BE2C (cell line): ENCODE results near the gene NCS1.

Source experiments
- DNase-seq: peaks from one replicate; pipeline ENCODE4 v3.0.0-alpha.2; 2020
- H3K27me3 ChIP-seq: fragments of 250-450 bp; sonication (Bioruptor Pico); 2 replicates; pipeline ENCODE4 v1.5.1; 2020; ENCODE audit warnings: mild to moderate bottlenecking
- H3K36me3 ChIP-seq: fragments of 250-450 bp; sonication (Bioruptor Pico); 2 replicates; pipeline ENCODE4 v1.5.1; 2020; ENCODE audit warnings: mild to moderate bottlenecking
- H3K4me1 ChIP-seq: fragments of 250-450 bp; sonication (Bioruptor Pico); 2 replicates; pipeline ENCODE4 v1.5.1; 2020
- H3K4me3 ChIP-seq: 2 replicates; pipeline ENCODE4 v1.5.1; 2011; ENCODE audit warnings: low read depth, low read length
- H3K9me3 ChIP-seq: fragments of 250-450 bp; sonication (Bioruptor Pico); 2 replicates; pipeline ENCODE4 v1.5.1; 2020
- TF ChIP-seq, protein P1 (sequence below): IDR thresholded peaks from 2 replicates; pipeline ENCODE4 v1.5.1; 2012; ENCODE audit warnings: mild to moderate bottlenecking, low read depth, low read length

Gene NCS1

DNA sequence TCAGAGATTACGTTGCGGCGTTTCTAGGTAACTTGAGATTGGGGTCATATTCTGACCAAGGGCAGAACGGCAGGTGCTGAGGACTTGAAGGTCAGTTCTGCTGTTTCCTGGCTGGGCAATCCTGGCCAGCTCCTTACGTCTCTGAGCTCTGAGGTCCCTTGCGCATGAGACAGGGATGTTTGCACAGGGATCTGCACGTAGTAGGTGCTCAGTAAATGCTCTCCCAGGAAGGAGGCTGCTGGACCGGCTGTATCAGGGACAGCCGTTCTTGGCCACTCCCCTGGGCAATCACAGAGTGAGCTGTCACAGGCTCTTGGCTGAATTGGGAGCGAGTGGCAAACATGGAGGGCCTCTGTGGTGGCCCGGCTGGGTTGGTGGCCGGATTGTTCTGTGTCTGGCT lies 8.3 kb downstream of the NCS1 start:
- peaks cover 55% of the 10 kb centered on the region for H3K36me3 ChIP-seq
- no peak for DNase-seq

GRCh38 chr9:130181678-130182380 lies 9.6 kb downstream of the NCS1 start:
- Histone ChIP-seq H3K27me3 (no peaks in the 10 kb centered on the region), H3K9me3 (no peaks in the 10 kb centered on the region), H3K4me3 (no peak overlapping the region), H3K4me1 (peaks cover 28% of the 10 kb centered on the region), H3K36me3 (peaks cover 41% of the 10 kb centered on the region)
- TF ChIP-seq, protein P1, sequence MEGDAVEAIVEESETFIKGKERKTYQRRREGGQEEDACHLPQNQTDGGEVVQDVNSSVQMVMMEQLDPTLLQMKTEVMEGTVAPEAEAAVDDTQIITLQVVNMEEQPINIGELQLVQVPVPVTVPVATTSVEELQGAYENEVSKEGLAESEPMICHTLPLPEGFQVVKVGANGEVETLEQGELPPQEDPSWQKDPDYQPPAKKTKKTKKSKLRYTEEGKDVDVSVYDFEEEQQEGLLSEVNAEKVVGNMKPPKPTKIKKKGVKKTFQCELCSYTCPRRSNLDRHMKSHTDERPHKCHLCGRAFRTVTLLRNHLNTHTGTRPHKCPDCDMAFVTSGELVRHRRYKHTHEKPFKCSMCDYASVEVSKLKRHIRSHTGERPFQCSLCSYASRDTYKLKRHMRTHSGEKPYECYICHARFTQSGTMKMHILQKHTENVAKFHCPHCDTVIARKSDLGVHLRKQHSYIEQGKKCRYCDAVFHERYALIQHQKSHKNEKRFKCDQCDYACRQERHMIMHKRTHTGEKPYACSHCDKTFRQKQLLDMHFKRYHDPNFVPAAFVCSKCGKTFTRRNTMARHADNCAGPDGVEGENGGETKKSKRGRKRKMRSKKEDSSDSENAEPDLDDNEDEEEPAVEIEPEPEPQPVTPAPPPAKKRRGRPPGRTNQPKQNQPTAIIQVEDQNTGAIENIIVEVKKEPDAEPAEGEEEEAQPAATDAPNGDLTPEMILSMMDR, result no peak
- no peak for DNase-seq

More for the DNA sequence above, 8.3 kb downstream of the NCS1 start:
- Histone ChIP-seq H3K9me3 (no peaks in the 10 kb centered on the region), H3K27me3 (no peaks in the 10 kb centered on the region), H3K4me1 (peaks cover 16% of the 10 kb centered on the region), H3K4me3 (no peak overlapping the region)
- TF ChIP-seq, protein P1, result no peak

DNA sequence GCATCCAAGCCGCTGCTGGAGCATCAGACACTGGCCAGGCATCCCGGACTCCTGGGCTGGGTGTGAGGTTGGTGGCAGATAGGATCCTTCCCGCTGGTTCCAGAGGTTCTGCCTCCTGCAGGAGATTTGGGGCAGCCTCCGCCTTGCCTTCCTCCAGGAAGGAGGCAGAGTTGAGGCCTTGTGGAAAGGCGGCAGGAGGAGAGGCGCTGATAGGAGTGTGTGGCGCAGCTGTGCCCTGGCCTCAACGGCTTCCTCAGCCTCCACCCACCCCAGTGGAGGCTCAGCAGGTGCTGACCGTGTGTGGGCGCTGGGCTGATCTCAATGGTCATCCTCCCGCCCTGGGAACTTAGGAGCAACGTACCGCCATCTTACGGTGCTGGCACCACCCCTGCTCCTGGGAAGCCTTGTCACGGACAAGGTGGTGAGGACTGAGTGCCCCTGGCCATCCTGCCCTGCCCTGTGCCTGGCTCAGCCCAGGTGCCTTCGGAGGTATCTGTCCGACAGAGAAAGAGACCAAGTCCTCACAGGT lies 10.2 kb downstream of the NCS1 start:
- TF ChIP-seq, protein P1, result no peak
- no peaks in the 10 kb centered on the region for H3K27me3 ChIP-seq
- H3K36me3 ChIP-seq, result peaks cover 35% of the 10 kb centered on the region
- no peak overlapping the region for H3K4me3 ChIP-seq
- no peaks in the 10 kb centered on the region for H3K9me3 ChIP-seq
- no peak for DNase-seq
- H3K4me1 ChIP-seq, result peaks cover 34% of the 10 kb centered on the region

DNA sequence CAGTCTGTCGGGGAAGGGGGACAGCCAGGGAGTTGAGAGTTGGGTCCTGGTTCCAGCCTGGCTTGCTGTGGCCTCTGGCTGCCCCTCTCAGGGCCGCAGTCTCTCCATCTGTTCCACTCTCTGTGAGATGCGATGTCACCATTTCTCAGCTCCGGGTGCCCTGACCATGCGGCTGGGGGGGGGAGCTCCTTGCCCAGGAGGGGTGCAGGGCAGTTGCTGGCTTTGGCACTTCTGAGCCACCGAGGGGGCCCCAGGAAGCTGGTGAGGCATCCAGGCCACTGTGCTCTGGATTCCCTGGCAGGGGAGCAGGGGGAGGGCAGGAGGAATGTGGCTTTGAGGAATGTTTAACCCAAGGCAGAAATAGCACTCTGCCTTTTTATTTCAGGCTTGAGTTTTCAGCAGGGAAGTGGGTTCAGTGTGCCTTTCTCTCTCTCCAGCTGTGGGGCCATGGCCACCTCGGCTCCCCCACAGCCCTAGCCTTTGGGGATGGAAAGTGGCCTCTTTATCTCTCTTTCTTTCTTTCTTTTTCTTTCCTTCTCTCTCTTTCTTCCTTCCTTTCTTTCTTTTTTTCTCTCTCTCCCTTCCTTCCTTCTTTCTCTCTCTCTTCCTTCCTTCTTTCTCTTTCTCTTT lies 11.0 kb downstream of the NCS1 start:
- TF ChIP-seq, protein P1, result no peak
- Histone ChIP-seq H3K4me3 (no peak overlapping the region), H3K36me3 (peaks cover 32% of the 10 kb centered on the region), H3K9me3 (no peaks in the 10 kb centered on the region), H3K4me1 (peaks cover 37% of the 10 kb centered on the region), H3K27me3 (no peaks in the 10 kb centered on the region)
- no peak for DNase-seq

GRCh38 chr9:130185017-130185416 lies 12.8 kb downstream of the NCS1 start:
- H3K4me1 ChIP-seq, result peaks cover 37% of the 10 kb centered on the region
- no peaks in the 10 kb centered on the region for H3K9me3 ChIP-seq
- no peak overlapping the region for H3K4me3 ChIP-seq

More at GRCh38 chr9:130185017-130185416, 12.8 kb downstream of the NCS1 start:
- TF ChIP-seq, protein P1, result no peak
- Histone ChIP-seq H3K27me3 (no peaks in the 10 kb centered on the region), H3K36me3 (peaks cover 28% of the 10 kb centered on the region)
- no peak for DNase-seq
